Sigmoid colon (tissue), 4 donors: ENCODE results near the gene BPIFB4.

ENCODE experiments used
- EP300 ChIP-seq, 4 donors: sonication (generic); formaldehyde crosslinking; IDR thresholded peaks; one replicate each; pipeline ENCODE4 v1.6.1; 2017; ENCODE audit warnings: antibody characterized with exemption in 4 of 4
- POLR2AphosphoS5 ChIP-seq, 4 donors: sonication (generic); formaldehyde crosslinking; IDR thresholded peaks; one replicate each; pipeline ENCODE4 v1.6.1; 2017; ENCODE audit warnings: antibody characterized with exemption in 4 of 4
- TF ChIP-seq, protein P1 (sequence below), 4 experiments: fragments of 450-650 bp in 3 of 4; fragments of 200-600 bp in 1 of 4; IDR thresholded peaks; one replicate each; pipeline ENCODE4 v1.5.1; 2016 to 2019; ENCODE audit warnings: antibody characterized with exemption in 4 of 4, mild to moderate bottlenecking in 3 of 4, moderate library complexity in 2 of 4

- TF ChIP-seq, protein P1, sequence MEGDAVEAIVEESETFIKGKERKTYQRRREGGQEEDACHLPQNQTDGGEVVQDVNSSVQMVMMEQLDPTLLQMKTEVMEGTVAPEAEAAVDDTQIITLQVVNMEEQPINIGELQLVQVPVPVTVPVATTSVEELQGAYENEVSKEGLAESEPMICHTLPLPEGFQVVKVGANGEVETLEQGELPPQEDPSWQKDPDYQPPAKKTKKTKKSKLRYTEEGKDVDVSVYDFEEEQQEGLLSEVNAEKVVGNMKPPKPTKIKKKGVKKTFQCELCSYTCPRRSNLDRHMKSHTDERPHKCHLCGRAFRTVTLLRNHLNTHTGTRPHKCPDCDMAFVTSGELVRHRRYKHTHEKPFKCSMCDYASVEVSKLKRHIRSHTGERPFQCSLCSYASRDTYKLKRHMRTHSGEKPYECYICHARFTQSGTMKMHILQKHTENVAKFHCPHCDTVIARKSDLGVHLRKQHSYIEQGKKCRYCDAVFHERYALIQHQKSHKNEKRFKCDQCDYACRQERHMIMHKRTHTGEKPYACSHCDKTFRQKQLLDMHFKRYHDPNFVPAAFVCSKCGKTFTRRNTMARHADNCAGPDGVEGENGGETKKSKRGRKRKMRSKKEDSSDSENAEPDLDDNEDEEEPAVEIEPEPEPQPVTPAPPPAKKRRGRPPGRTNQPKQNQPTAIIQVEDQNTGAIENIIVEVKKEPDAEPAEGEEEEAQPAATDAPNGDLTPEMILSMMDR (IDR thresholded peaks at IDR 0.05): no peak
- TF ChIP-seq POLR2AphosphoS5 (IDR thresholded peaks at IDR 0.05) (no peak), EP300 (IDR thresholded peaks at IDR 0.05) (no peak)
Measured at GRCh38 chr20:33099843-33100538, 20.5 kb downstream of the BPIFB4 start.
